K562 (cell line): ENCODE measurements around the gene C1QTNF3. TPM values are rescaled to one million over a fixed set of nuclear protein-coding genes. Genes with fewer than 3 reads are reported as not detected.

ENCODE experiments used
- ATAC-seq: fragments of 200-7000 bp; cut with Tn5 transposase; 3 replicates; pipeline ENCODE4 v1.9.1; 2020; ENCODE audit warnings: moderate library complexity
- BruUV-seq: library from RNA; stranded (reverse); fragments of 400-500 nt; replicated peaks from 2 replicates; lab custom pipeline; 2021; lab: Mats Ljungman, UMichigan
- CTCF ChIA-PET: fragments of 300-600 bp; formaldehyde crosslinking; extraction: SDS; loops from one replicate; lab custom pipeline; 2021; ENCODE audit warnings: low intra/inter-chr PET ratio; lab: Yijun Ruan, JAX
- POLR2A ChIA-PET: fragments of 300-600, 350-650 bp; sonication (Branson Sonifier 250); formaldehyde crosslinking; extraction: SDS; loops from one replicate; lab custom pipeline; 2021; ENCODE audit warnings: antibody characterized with exemption, inconsistent platforms; lab: Yijun Ruan, JAX
- DNase-seq, 4 experiments: peaks; one replicate each; pipeline versions ENCODE4 v3.0.0 to v3.0.0-alpha.2; 2011 to 2018; ENCODE audit warnings: low spot score in 3 of 4, mixed read lengths in 3 of 4; ENCODE audit errors: extremely low read depth in 1 of 4
- FAIRE-seq: peaks from 2 replicates; lab custom pipeline; 2011; peaks lifted over from hg19 to GRCh38; lab: Jason Lieb, UNC
- H2AFZ ChIP-seq: 2 replicates; pipeline ENCODE4 v1.6.0; 2011; ENCODE audit warnings: low read depth, low read length, control low read depth, inconsistent platforms
- H3K27ac ChIP-seq: fragments of 200-600 bp; 3 replicates; pipeline ENCODE4 v1.8.0; 2011; ENCODE audit warnings: low read depth, mild to moderate bottlenecking, control low read depth, inconsistent platforms, low read length, moderate library complexity, mixed read lengths; ENCODE audit errors: extremely low read depth
- H3K27me3 ChIP-seq, 2 experiments: fragments of 300-600 bp in 1 of 2; 2 replicates in 1 of 2; 3 replicates in 1 of 2; pipeline versions ENCODE4 v1.6.0 to v1.8.0; 2011; ENCODE audit warnings: inconsistent platforms in 2 of 2, low read length in 2 of 2, mild to moderate bottlenecking in 1 of 2, mixed read lengths in 1 of 2, moderate library complexity in 1 of 2; ENCODE audit not compliant: control insufficient read depth in 2 of 2, insufficient read depth in 2 of 2
- H3K36me3 ChIP-seq: fragments of 300-600 bp; 3 replicates; pipeline ENCODE4 v1.8.0; 2011; ENCODE audit warnings: mild to moderate bottlenecking, low read length, inconsistent platforms; ENCODE audit not compliant: control insufficient read depth, insufficient read depth
- H3K4me1 ChIP-seq, 2 experiments: fragments of 200-600 bp in 1 of 2; replicated peaks in 1 of 2; 2 replicates in 1 of 2; 3 replicates in 1 of 2; pipeline versions ENCODE4 v1.5.1 to v1.8.0; 2011; ENCODE audit warnings: inconsistent platforms in 2 of 2, low read length in 2 of 2, mild to moderate bottlenecking in 1 of 2, mixed read lengths in 1 of 2, moderate library complexity in 1 of 2; ENCODE audit not compliant: control insufficient read depth in 2 of 2, insufficient read depth in 2 of 2
- H3K4me2 ChIP-seq: 2 replicates; pipeline ENCODE4 v1.6.1; 2011; ENCODE audit warnings: low read length, control low read depth, inconsistent platforms, mixed read lengths; ENCODE audit not compliant: insufficient read depth
- H3K4me3 ChIP-seq: fragments of 200-600 bp; sonication (generic), shearing (Covaris generic); 2 replicates; pipeline ENCODE4 v1.5.1; 2016; ENCODE audit warnings: control low read depth, inconsistent platforms
- H3K79me2 ChIP-seq: fragments of 200-600 bp; 3 replicates; pipeline ENCODE4 v1.8.0; 2011; ENCODE audit warnings: low read length, inconsistent platforms; ENCODE audit not compliant: control insufficient read depth, insufficient read depth
- H3K9ac ChIP-seq, 2 experiments: 2 replicates each; pipeline versions ENCODE4 v1.6.0 to v1.6.1; 2011; ENCODE audit warnings: low read depth in 2 of 2, low read length in 2 of 2, control low read depth in 1 of 2, inconsistent platforms in 1 of 2, mild to moderate bottlenecking in 1 of 2, mixed read lengths in 1 of 2; ENCODE audit not compliant: insufficient read depth in 1 of 2
- H3K9me1 ChIP-seq: one replicate; pipeline ENCODE4 v1.6.0; 2011; ENCODE audit warnings: inconsistent platforms, mild to moderate bottlenecking, low read length, moderate library complexity; ENCODE audit not compliant: control insufficient read depth, insufficient read depth
- H3K9me3 ChIP-seq: replicated peaks from 2 replicates; pipeline ENCODE4 v1.5.1; 2011; ENCODE audit warnings: low read depth, low read length, inconsistent platforms; ENCODE audit not compliant: control insufficient read depth, insufficient read depth
- H4K20me1 ChIP-seq: replicated peaks from 2 replicates; pipeline ENCODE4 v1.6.1; 2011; ENCODE audit warnings: low read length, inconsistent platforms, mixed read lengths; ENCODE audit not compliant: control insufficient read depth, insufficient read depth
- GATA2 ChIP-seq: sonication (generic); formaldehyde crosslinking; IDR thresholded peaks from 2 replicates; pipeline ENCODE4 v1.4.0; 2020; ENCODE audit warnings: mild to moderate bottlenecking, missing genetic modification reagents
- JUND ChIP-seq, 2 experiments: IDR thresholded peaks; 2 replicates in 1 of 2; 3 replicates in 1 of 2; pipeline ENCODE4 v1.6.1; 2011; ENCODE audit warnings: borderline replicate concordance in 2 of 2, low read depth in 2 of 2, low read length in 2 of 2, improper control_type of control experiment in 1 of 2, missing biosample characterization in 1 of 2, missing genetic modification characterization in 1 of 2, missing genetic modification reagents in 1 of 2
- KLF10 ChIP-seq: fragments of 250-450 bp; sonication (Bioruptor Pico); IDR thresholded peaks from 2 replicates; pipeline ENCODE4 v1.6.1; 2021; ENCODE audit warnings: matching md5 sums
- KLF13 ChIP-seq: fragments of 450-650 bp; IDR thresholded peaks from 2 replicates; pipeline ENCODE4 v1.6.1; 2016; ENCODE audit warnings: missing genetic modification characterization, low read depth, mild to moderate bottlenecking, missing compliant biosample characterization, moderate library complexity, borderline replicate concordance
- MAX ChIP-seq: sonication (generic); formaldehyde crosslinking; IDR thresholded peaks from 2 replicates; pipeline ENCODE4 v1.9.0; 2022; ENCODE audit warnings: mild to moderate bottlenecking, missing genetic modification reagents
- NR2C1 ChIP-seq, 2 experiments: fragments of 450-650 bp; IDR thresholded peaks; 2 replicates each; pipeline ENCODE4 v1.6.1; 2017; ENCODE audit warnings: mild to moderate bottlenecking in 2 of 2, antibody characterized with exemption in 1 of 2, inconsistent platforms in 1 of 2, missing compliant biosample characterization in 1 of 2, missing genetic modification characterization in 1 of 2
- RBM39 ChIP-seq: fragments of 200-400 bp; formaldehyde crosslinking; optimal IDR thresholded peaks from 2 replicates; pipeline ENCODE3; 2018; ENCODE audit warnings: low read depth, low read length
- ZFP30 ChIP-seq: fragments of 250-450 bp; sonication (Bioruptor Pico); IDR thresholded peaks from 2 replicates; pipeline ENCODE4 v1.8.0; 2022; ENCODE audit warnings: moderate library complexity, mild to moderate bottlenecking, inconsistent platforms, borderline replicate concordance
- ZNF134 ChIP-seq: fragments of 250-450 bp; sonication (Bioruptor Pico); conservative IDR thresholded peaks from 2 replicates; pipeline ENCODE4 v1.4.0; 2020
- ZNF217 ChIP-seq: sonication (generic); formaldehyde crosslinking; IDR thresholded peaks from 2 replicates; pipeline ENCODE4 v1.8.0; 2022; ENCODE audit warnings: mild to moderate bottlenecking, missing genetic modification reagents
- ZNF277 ChIP-seq: fragments of 250-450 bp; sonication (Bioruptor Pico); IDR thresholded peaks from 2 replicates; pipeline ENCODE4 v1.8.0; 2022; ENCODE audit warnings: inconsistent platforms, mild to moderate bottlenecking, moderate library complexity, borderline replicate concordance
- WGBS: fragments of 100-300 bp; shearing (Covaris generic); methylation state at CpG from one replicate; pipeline ENCODE4 v1.1.6; 2016; ENCODE audit warnings: low coverage, mixed read lengths; ENCODE audit not compliant: insufficient coverage; ENCODE audit errors: missing lambda C conversion rate; 5-methylcytosine and 5-hydroxymethylcytosine counted together
- in situ Hi-C: fragments of 300-500 bp; cut with MboI; formaldehyde crosslinking; loops from 4 replicates; pipeline ENCODE4 v1.15.0; 2018; ENCODE audit warnings: inconsistent platforms, mixed read lengths
- intact Hi-C: fragments of 100-400 bp; cut with micrococcal nuclease; formaldehyde crosslinking; loops from 2 replicates; pipeline ENCODE4 v1.14.2; 2022
- polyA plus RNA-seq, 8 experiments: library from polyadenylated mRNA; depleted of rRNA in 4 of 8; stranded (reverse) in 5 of 8; unstranded in 3 of 8; fragments of >200 nt; fragmentation: Nextera tagmentation in 2 of 8; fragmentation: Illumina TruSeq in 1 of 8; extraction: Ambion mirVana in 2 of 8; extraction: Trizol in 1 of 8; gene quantifications; 2 replicates each; pipeline versions ENCODE4 v1.2.1 to v1.2.3, GENCODE V29; 2011 to 2014; ENCODE audit warnings: inconsistent platforms in 1 of 8, missing spikeins in 1 of 8
- total RNA-seq, 7 experiments: library from RNA; depleted of rRNA in 6 of 7; stranded (reverse); fragments of >200 nt in 6 of 7; fragmentation: Illumina TruSeq in 2 of 7; extraction: Trizol in 2 of 7; gene quantifications; 2 replicates each; pipeline versions ENCODE4 v1.2.1 to v1.2.3, GENCODE V29; 2011 to 2021; ENCODE audit warnings: low replicate concordance in 1 of 7

C1QTNF3 gene
- total and polyA plus RNA-seq, 9 of the 15 experiments (the other 6 are each of a cell fraction or from before 2014, with no cell fraction given) = 0.51 to 3.3 (median 2.0) TPM

- H3K9me1 ChIP-seq = no peaks in the 10 kb centered on the region
- CTCF ChIA-PET = no interaction called here
- POLR2A ChIA-PET = interaction anchor here (0.6 kb wide), 1 partner anchor 25 kb away, joined by 3 read pairs; no protein-coding TSS in a partner anchor
- H3K27me3 ChIP-seq = no peaks in the 10 kb centered on the region
- H3K27ac ChIP-seq = no peak overlapping the region
- H3K9ac ChIP-seq = no peak overlapping the region
- H3K79me2 ChIP-seq = no peaks in the 10 kb centered on the region
- no peaks in the 10 kb centered on the region for H3K4me1 ChIP-seq
- DNase-seq = no peak
- TF ChIP-seq KLF13 (no peak), ZNF134 (peak; percentile 75)
- TF ChIP-seq, all 486 proteins: peak for 1
- no peak overlapping the region for H3K4me2 ChIP-seq
- H3K9me3 ChIP-seq = 0 out of 2 replicates have a peak, but pooled peaks cover 4% of the 10 kb centered on the region
- H3K4me3 ChIP-seq = no peak overlapping the region
- no TSS peak for BruUV-seq
- H4K20me1 ChIP-seq = no peaks in the 10 kb centered on the region
- no peak overlapping the region for H2AFZ ChIP-seq
- in situ Hi-C loops = no loop called here
- ATAC-seq = no peak
- intact Hi-C loops = no loop called here
- 49% methylated on average over 6 of the region's 6 CpGs for WGBS
- no peaks in the 10 kb centered on the region for H3K36me3 ChIP-seq
- FAIRE-seq = no peak
These were observed 21.6 kb upstream of the C1QTNF3 start for GRCh38 chr5:34064656-34065055.

GRCh38 chr5:34062419-34062818 is 19.4 kb upstream of the C1QTNF3 start:
- intact Hi-C loops = no loop called here
- no TSS peak for BruUV-seq
- ChIA-PET POLR2A (no interaction called here), CTCF (no interaction called here)
- Histone ChIP-seq H3K27ac (no peak overlapping the region), H3K4me2 (no peak overlapping the region), H3K9me3 (0 out of 2 replicates have a peak, but pooled peaks cover 4% of the 10 kb centered on the region), H3K4me1 (no peaks in the 10 kb centered on the region)
- TF ChIP-seq ZNF277 (CRISPR knock-in tag) = no peak
- no peak for TF ChIP-seq RBM39
- no peak for TF ChIP-seq MAX (CRISPR knock-in tag)
- no peak for TF ChIP-seq KLF10 (CRISPR knock-in tag)
- TF ChIP-seq ZFP30 (CRISPR knock-in tag) = no peak
- TF ChIP-seq NR2C1 (IDR thresholded peaks at IDR 0.05) = no peak
- TF ChIP-seq NR2C1 (tag; IDR thresholded peaks at IDR 0.05) = no peak
- no peak for TF ChIP-seq JUND (IDR thresholded peaks at IDR 0.05; ENCODE audit: borderline replicate concordance, low read depth, low read length)
- TF ChIP-seq JUND (tag; IDR thresholded peaks at IDR 0.05; ENCODE audit: borderline replicate concordance, low read depth, low read length) = no peak
- no peak for TF ChIP-seq GATA2 (CRISPR knock-in tag)
- TF ChIP-seq ZNF217 (CRISPR knock-in tag) = no peak
- TF ChIP-seq, all 486 proteins: peak for 0
- Histone ChIP-seq H3K79me2 (no peaks in the 10 kb centered on the region), H3K9ac (no peak overlapping the region), H3K27me3 (no peaks in the 10 kb centered on the region), H3K4me3 (no peak overlapping the region), H4K20me1 (no peaks in the 10 kb centered on the region), H2AFZ (no peak overlapping the region), H3K9me1 (no peaks in the 10 kb centered on the region), H3K36me3 (no peaks in the 10 kb centered on the region)
- in situ Hi-C loops = no loop called here
- ATAC-seq = no peak
- no peak for DNase-seq
- FAIRE-seq = no peak
- 22% methylated on average over 3 of the region's 3 CpGs for WGBS
